PC-9 (cell line): Measurements from ENCODE around the gene SAXO2. TPM values are rescaled to one million over a fixed set of nuclear protein-coding genes. Genes with fewer than 3 reads are reported as not detected.
"Not testable (repeated sequence)": the region's sequence is repeated elsewhere in the genome, so short reads cannot be mapped to it uniquely, and the experiment has no call there.

Source experiments
- BruUV-seq: library from RNA; stranded (reverse); fragments of 400-500 nt; replicated peaks from 2 replicates; lab custom pipeline; 2021; lab: Mats Ljungman, UMichigan
- CTCF ChIA-PET: fragments of 300-600 bp; sonication (Branson Sonifier 250); formaldehyde crosslinking; loops from one replicate; lab custom pipeline; 2022; ENCODE audit warnings: antibody characterized with exemption; lab: Charles Lee
- POLR2A ChIA-PET: fragments of 300-600 bp; sonication (Branson Sonifier 250); formaldehyde crosslinking; loops from one replicate; lab custom pipeline; 2022; ENCODE audit warnings: antibody characterized with exemption; ENCODE audit not compliant: unreplicated experiment; lab: Charles Lee
- DNase-seq, 2 experiments: peaks; one replicate each; pipeline versions ENCODE4 v3.0.0 to v3.0.0-alpha.2; 2015 to 2022; ENCODE audit warnings: mixed read lengths in 1 of 2
- H2AFZ ChIP-seq: fragments of 200-600 bp; sonication (generic); 2 replicates; pipeline ENCODE4 v1.8.1; 2017; ENCODE audit warnings: antibody characterized with exemption
- H3F3A ChIP-seq: fragments of 200-600 bp; sonication (generic); 2 replicates; pipeline ENCODE4 v1.8.1; 2017; ENCODE audit warnings: antibody characterized with exemption, mild to moderate bottlenecking, low read depth; ENCODE audit not compliant: insufficient read depth
- H3K27ac ChIP-seq: fragments of 200-600 bp; sonication (generic); 2 replicates; pipeline ENCODE4 v1.6.1; 2016; ENCODE audit warnings: mixed run types
- H3K27me3 ChIP-seq: fragments of 200-600 bp; sonication (generic); 2 replicates; pipeline ENCODE4 v1.6.1; 2016; ENCODE audit warnings: low read depth, mixed run types; ENCODE audit not compliant: insufficient read depth
- H3K36me3 ChIP-seq: fragments of 200-600 bp; sonication (generic); 2 replicates; pipeline ENCODE4 v1.6.1; 2016; ENCODE audit warnings: low read depth, mixed run types
- H3K4me1 ChIP-seq: fragments of 200-600 bp; sonication (generic); replicated peaks from 2 replicates; pipeline ENCODE4 v1.6.1; 2016; ENCODE audit warnings: mixed run types; ENCODE audit not compliant: insufficient read depth
- H3K4me2 ChIP-seq: fragments of 200-600 bp; sonication (generic); 2 replicates; pipeline ENCODE4 v1.6.1; 2017; ENCODE audit warnings: mixed run types
- H3K4me3 ChIP-seq: fragments of 200-600 bp; sonication (generic); 2 replicates; pipeline ENCODE4 v1.6.1; 2016; ENCODE audit warnings: mixed run types
- H3K79me2 ChIP-seq: fragments of 200-600 bp; sonication (generic); 2 replicates; pipeline ENCODE4 v1.6.1; 2017; ENCODE audit warnings: low read depth, mixed run types
- H3K9me2 ChIP-seq: fragments of 200-600 bp; sonication (generic); 2 replicates; pipeline ENCODE4 v1.8.1; 2017; ENCODE audit warnings: mild to moderate bottlenecking; ENCODE audit not compliant: insufficient read depth
- H3K9me3 ChIP-seq: fragments of 200-600 bp; sonication (generic); 2 replicates; pipeline ENCODE4 v1.8.1; 2016; ENCODE audit warnings: low read depth; ENCODE audit not compliant: insufficient read depth
- H4K20me1 ChIP-seq: fragments of 200-600 bp; sonication (generic); 2 replicates; pipeline ENCODE4 v1.8.1; 2017; ENCODE audit not compliant: insufficient read depth
- CTCF ChIP-seq: fragments of 200-600 bp; sonication (generic); conservative IDR thresholded peaks from 2 replicates; pipeline ENCODE4 v1.6.1; 2017; ENCODE audit warnings: mixed run types, antibody characterized with exemption, mild to moderate bottlenecking, moderate library complexity
- EZH2 ChIP-seq: fragments of 200-600 bp; sonication (generic); IDR thresholded peaks from 2 replicates; pipeline ENCODE4 v1.8.0; 2017; ENCODE audit warnings: antibody characterized with exemption, low read depth
- intact Hi-C: fragments of 100-400 bp; cut with micrococcal nuclease; formaldehyde crosslinking; loops from one replicate; pipeline ENCODE4 v1.10.0; 2022; ENCODE audit not compliant: unreplicated experiment
- total RNA-seq: library from RNA; stranded (reverse); gene quantifications from 2 replicates; pipeline ENCODE4 v1.2.3, GENCODE V29; 2021

The SAXO2 gene
- total RNA-seq, 1 experiment from 2014 or later = 1.7 TPM

GRCh38 chr15:82275410-82275809 is 12.8 kb downstream of the SAXO2 start:
- Histone ChIP-seq H3K36me3 (no peaks in the 10 kb centered on the region), H3K27ac (no peak overlapping the region), H3K27me3 (no peaks in the 10 kb centered on the region), H2AFZ (no peak overlapping the region), H3K9me3 (no peaks in the 10 kb centered on the region), H3F3A (no peaks in the 10 kb centered on the region), H3K4me3 (no peak overlapping the region), H3K79me2 (no peaks in the 10 kb centered on the region), H3K9me2 (no peaks in the 10 kb centered on the region), H3K4me1 (no peaks in the 10 kb centered on the region), H4K20me1 (no peaks in the 10 kb centered on the region), H3K4me2 (no peak overlapping the region)
- CTCF ChIA-PET = no interaction called here
- TF ChIP-seq CTCF = no peak
- TF ChIP-seq EZH2 = no peak
- BruUV-seq = no TSS peak
- DNase-seq = no peak
- POLR2A ChIA-PET = no interaction called here
- intact Hi-C loops = no loop called here

- H3K9me2 ChIP-seq, intact Hi-C loops, CTCF ChIA-PET, H3K4me1 ChIP-seq, H4K20me1 ChIP-seq, BruUV-seq, H3K27me3 ChIP-seq, POLR2A ChIA-PET, H2AFZ ChIP-seq, H3K9me3 ChIP-seq, H3K79me2 ChIP-seq, H3K4me2 ChIP-seq, DNase-seq, H3K36me3 ChIP-seq, H3K27ac ChIP-seq, H3F3A ChIP-seq, H3K4me3 ChIP-seq: not testable (repeated sequence)
These were observed 18.7 kb downstream of the SAXO2 start for GRCh38 chr15:82281276-82281675.

GRCh38 chr15:82282386-82282785 is 19.8 kb downstream of the SAXO2 start:
- H3K4me3 ChIP-seq, H3K27me3 ChIP-seq, H3K27ac ChIP-seq, H3K9me3 ChIP-seq, H3K4me2 ChIP-seq, DNase-seq, H4K20me1 ChIP-seq, H3K79me2 ChIP-seq, H3K9me2 ChIP-seq, H3K36me3 ChIP-seq, H2AFZ ChIP-seq, H3K4me1 ChIP-seq, intact Hi-C loops, CTCF ChIA-PET, H3F3A ChIP-seq, POLR2A ChIA-PET, BruUV-seq: not testable (repeated sequence)

- H3K4me3 ChIP-seq, H2AFZ ChIP-seq, H3K4me2 ChIP-seq, H3K9me2 ChIP-seq, H3F3A ChIP-seq, H3K36me3 ChIP-seq, POLR2A ChIA-PET, H3K79me2 ChIP-seq, H3K4me1 ChIP-seq, H3K9me3 ChIP-seq, DNase-seq, CTCF ChIA-PET, H3K27me3 ChIP-seq, H3K27ac ChIP-seq, intact Hi-C loops, H4K20me1 ChIP-seq, BruUV-seq: not testable (repeated sequence)
These were observed 21.8 kb downstream of the SAXO2 start for GRCh38 chr15:82284381-82284780.

- BruUV-seq, H3K79me2 ChIP-seq, H3K4me1 ChIP-seq, H3K36me3 ChIP-seq, DNase-seq, CTCF ChIA-PET, H3K9me3 ChIP-seq, intact Hi-C loops, H2AFZ ChIP-seq, H3K4me2 ChIP-seq, H3F3A ChIP-seq, H3K27ac ChIP-seq, H3K4me3 ChIP-seq, H3K27me3 ChIP-seq, POLR2A ChIA-PET, H3K9me2 ChIP-seq, H4K20me1 ChIP-seq: not testable (repeated sequence)
These were observed 23.9 kb downstream of the SAXO2 start for GRCh38 chr15:82286475-82286874.

GRCh38 chr15:82288202-82288601 is 25.6 kb downstream of the SAXO2 start:
- H3K4me2 ChIP-seq, H3K4me3 ChIP-seq, H3K27me3 ChIP-seq, H3K36me3 ChIP-seq, CTCF ChIA-PET, H3K9me2 ChIP-seq, H3F3A ChIP-seq, DNase-seq, H3K27ac ChIP-seq, BruUV-seq, H3K4me1 ChIP-seq, H4K20me1 ChIP-seq, intact Hi-C loops, POLR2A ChIA-PET, H3K79me2 ChIP-seq, H3K9me3 ChIP-seq, H2AFZ ChIP-seq: not testable (repeated sequence)
